ENCODE measurements around the gene AJAP1.
A peak's percentile ranks its signal among the peaks of the same experiment; 100 is the strongest.

GRCh38 chr1:4653796-4654725, at the start of gene AJAP1:
- TF ChIP-seq, protein P1, sequence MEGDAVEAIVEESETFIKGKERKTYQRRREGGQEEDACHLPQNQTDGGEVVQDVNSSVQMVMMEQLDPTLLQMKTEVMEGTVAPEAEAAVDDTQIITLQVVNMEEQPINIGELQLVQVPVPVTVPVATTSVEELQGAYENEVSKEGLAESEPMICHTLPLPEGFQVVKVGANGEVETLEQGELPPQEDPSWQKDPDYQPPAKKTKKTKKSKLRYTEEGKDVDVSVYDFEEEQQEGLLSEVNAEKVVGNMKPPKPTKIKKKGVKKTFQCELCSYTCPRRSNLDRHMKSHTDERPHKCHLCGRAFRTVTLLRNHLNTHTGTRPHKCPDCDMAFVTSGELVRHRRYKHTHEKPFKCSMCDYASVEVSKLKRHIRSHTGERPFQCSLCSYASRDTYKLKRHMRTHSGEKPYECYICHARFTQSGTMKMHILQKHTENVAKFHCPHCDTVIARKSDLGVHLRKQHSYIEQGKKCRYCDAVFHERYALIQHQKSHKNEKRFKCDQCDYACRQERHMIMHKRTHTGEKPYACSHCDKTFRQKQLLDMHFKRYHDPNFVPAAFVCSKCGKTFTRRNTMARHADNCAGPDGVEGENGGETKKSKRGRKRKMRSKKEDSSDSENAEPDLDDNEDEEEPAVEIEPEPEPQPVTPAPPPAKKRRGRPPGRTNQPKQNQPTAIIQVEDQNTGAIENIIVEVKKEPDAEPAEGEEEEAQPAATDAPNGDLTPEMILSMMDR (IDR thresholded peaks at IDR 0.05; ENCODE audit: poor library complexity, severe bottlenecking): no peak
- TF ChIP-seq EZH2 (IDR thresholded peaks at IDR 0.05; ENCODE audit: borderline replicate concordance, insufficient read depth, low read length, poor library complexity, severe bottlenecking) (no peak), POLR2AphosphoS5 (IDR thresholded peaks at IDR 0.05) (no peak), RAD21 (conservative IDR thresholded peaks at IDR 0.05) (peak; percentile 11), REST (IDR thresholded peaks at IDR 0.05; ENCODE audit: borderline replicate concordance) (no peak), TAF1 (IDR thresholded peaks at IDR 0.05; ENCODE audit: low read depth) (no peak)

Measured in neural cell (in vitro differentiated cells).